Activated naive CD8-positive, alpha-beta T cell (primary cell): ENCODE results near the gene MICAL3.
"Not testable (repeated sequence)": the region's sequence is repeated elsewhere in the genome, so short reads cannot be mapped to it uniquely, and the experiment has no call there.

Source experiments
- H3K27ac Mint-ChIP-seq: one replicate; pipeline ENCODE4 v1.8.0; 2021; ENCODE audit warnings: mixed read lengths
- H3K27me3 Mint-ChIP-seq: one replicate; pipeline ENCODE4 v1.8.0; 2021; ENCODE audit warnings: mixed read lengths
- H3K36me3 Mint-ChIP-seq: one replicate; pipeline ENCODE4 v1.8.0; 2021; ENCODE audit warnings: mixed read lengths
- H3K4me1 Mint-ChIP-seq: one replicate; pipeline ENCODE4 v1.8.0; 2021; ENCODE audit warnings: low read depth, mixed read lengths
- H3K4me3 Mint-ChIP-seq: one replicate; pipeline ENCODE4 v1.8.0; 2021; ENCODE audit warnings: mild to moderate bottlenecking, mixed read lengths
- H3K9me3 Mint-ChIP-seq: one replicate; pipeline ENCODE4 v1.8.0; 2021; ENCODE audit warnings: low read depth, mixed read lengths

MICAL3 gene

GRCh38 chr22:18050065-18050464, 25.7 kb upstream of the MICAL3 start:
- Mint-ChIP-seq H3K9me3 (no peaks in the 10 kb centered on the region), H3K4me1 (no peaks in the 10 kb centered on the region), H3K27me3 (peaks cover 1% of the 10 kb centered on the region), H3K27ac (no peak overlapping the region), H3K36me3 (no peaks in the 10 kb centered on the region), H3K4me3 (no peak overlapping the region)

GRCh38 chr22:18048441-18048898, 24.1 kb upstream of the MICAL3 start:
- Mint-ChIP-seq H3K27me3 (peaks cover 1% of the 10 kb centered on the region), H3K27ac (no peak overlapping the region), H3K36me3 (no peaks in the 10 kb centered on the region), H3K4me3 (no peak overlapping the region), H3K9me3 (no peaks in the 10 kb centered on the region), H3K4me1 (no peaks in the 10 kb centered on the region)

GRCh38 chr22:18048041-18048440, 23.7 kb upstream of the MICAL3 start:
- no peaks in the 10 kb centered on the region for H3K36me3 Mint-ChIP-seq
- no peaks in the 10 kb centered on the region for H3K9me3 Mint-ChIP-seq
- H3K27ac Mint-ChIP-seq, result no peak overlapping the region
- H3K4me3 Mint-ChIP-seq, result no peak overlapping the region
- peaks cover 1% of the 10 kb centered on the region for H3K27me3 Mint-ChIP-seq
- H3K4me1 Mint-ChIP-seq, result no peaks in the 10 kb centered on the region

GRCh38 chr22:18045794-18046193, 21.4 kb upstream of the MICAL3 start:
- Mint-ChIP-seq H3K27me3 (peaks cover 1% of the 10 kb centered on the region), H3K36me3 (no peaks in the 10 kb centered on the region), H3K4me3 (no peak overlapping the region), H3K9me3 (no peaks in the 10 kb centered on the region), H3K4me1 (no peaks in the 10 kb centered on the region), H3K27ac (no peak overlapping the region)

- peaks cover 1% of the 10 kb centered on the region for H3K27me3 Mint-ChIP-seq
- no peak overlapping the region for H3K4me3 Mint-ChIP-seq
- no peaks in the 10 kb centered on the region for H3K36me3 Mint-ChIP-seq
- no peaks in the 10 kb centered on the region for H3K4me1 Mint-ChIP-seq
- H3K9me3 Mint-ChIP-seq, result no peaks in the 10 kb centered on the region
- H3K27ac Mint-ChIP-seq, result no peak overlapping the region
These were observed 20.3 kb upstream of the MICAL3 start for GRCh38 chr22:18044548-18045271.

- Mint-ChIP-seq H3K36me3 (no peaks in the 10 kb centered on the region), H3K4me1 (no peaks in the 10 kb centered on the region), H3K9me3 (no peaks in the 10 kb centered on the region), H3K27ac (no peak overlapping the region), H3K27me3 (peaks cover 3% of the 10 kb centered on the region), H3K4me3 (no peak overlapping the region)
These were observed 18.3 kb upstream of the MICAL3 start for GRCh38 chr22:18042685-18043084.

GRCh38 chr22:18040898-18041297, 16.5 kb upstream of the MICAL3 start:
- not testable (repeated sequence) for H3K9me3 Mint-ChIP-seq, H3K36me3 Mint-ChIP-seq, H3K27me3 Mint-ChIP-seq, H3K4me3 Mint-ChIP-seq, H3K4me1 Mint-ChIP-seq, H3K27ac Mint-ChIP-seq

- no peaks in the 10 kb centered on the region for H3K4me1 Mint-ChIP-seq
- H3K27me3 Mint-ChIP-seq, result peaks cover 2% of the 10 kb centered on the region
- no peaks in the 10 kb centered on the region for H3K36me3 Mint-ChIP-seq
- no peaks in the 10 kb centered on the region for H3K9me3 Mint-ChIP-seq
- no peak overlapping the region for H3K27ac Mint-ChIP-seq
- no peak overlapping the region for H3K4me3 Mint-ChIP-seq
These were observed 11.4 kb upstream of the MICAL3 start for GRCh38 chr22:18035751-18036150.

GRCh38 chr22:18034076-18034475, 9.7 kb upstream of the MICAL3 start:
- Mint-ChIP-seq H3K9me3 (no peaks in the 10 kb centered on the region), H3K27me3 (no peaks in the 10 kb centered on the region), H3K27ac (no peak overlapping the region)

GRCh38 chr22:18033204-18033998, 9.0 kb upstream of the MICAL3 start:
- Mint-ChIP-seq H3K27ac (no peak overlapping the region), H3K4me3 (no peak overlapping the region), H3K4me1 (no peaks in the 10 kb centered on the region), H3K27me3 (no peaks in the 10 kb centered on the region), H3K36me3 (no peaks in the 10 kb centered on the region), H3K9me3 (no peaks in the 10 kb centered on the region)

More at GRCh38 chr22:18034076-18034475, 9.7 kb upstream of the MICAL3 start:
- Mint-ChIP-seq H3K36me3 (no peaks in the 10 kb centered on the region), H3K4me1 (no peaks in the 10 kb centered on the region), H3K4me3 (no peak overlapping the region)

- H3K27ac Mint-ChIP-seq, result no peak overlapping the region
- no peaks in the 10 kb centered on the region for H3K9me3 Mint-ChIP-seq
- no peaks in the 10 kb centered on the region for H3K27me3 Mint-ChIP-seq
- H3K4me1 Mint-ChIP-seq, result no peaks in the 10 kb centered on the region
- H3K36me3 Mint-ChIP-seq, result no peaks in the 10 kb centered on the region
- H3K4me3 Mint-ChIP-seq, result no peak overlapping the region
These were observed 8.2 kb upstream of the MICAL3 start for GRCh38 chr22:18032455-18033101.

GRCh38 chr22:18031695-18032454, 7.5 kb upstream of the MICAL3 start:
- Mint-ChIP-seq H3K4me3 (no peak overlapping the region), H3K27ac (no peak overlapping the region), H3K9me3 (no peaks in the 10 kb centered on the region), H3K27me3 (no peaks in the 10 kb centered on the region), H3K36me3 (no peaks in the 10 kb centered on the region), H3K4me1 (no peaks in the 10 kb centered on the region)

- H3K27ac Mint-ChIP-seq, result no peak overlapping the region
- H3K4me1 Mint-ChIP-seq, result peaks cover 3% of the 10 kb centered on the region
- no peaks in the 10 kb centered on the region for H3K9me3 Mint-ChIP-seq
- H3K36me3 Mint-ChIP-seq, result no peaks in the 10 kb centered on the region
- H3K4me3 Mint-ChIP-seq, result no peak overlapping the region
- peaks cover 7% of the 10 kb centered on the region for H3K27me3 Mint-ChIP-seq
These were observed 5.4 kb upstream of the MICAL3 start for GRCh38 chr22:18029686-18030267.

- no peaks in the 10 kb centered on the region for H3K36me3 Mint-ChIP-seq
- H3K4me3 Mint-ChIP-seq, result no peak overlapping the region
- H3K27me3 Mint-ChIP-seq, result peaks cover 11% of the 10 kb centered on the region
- H3K4me1 Mint-ChIP-seq, result peaks cover 7% of the 10 kb centered on the region
- no peaks in the 10 kb centered on the region for H3K9me3 Mint-ChIP-seq
- H3K27ac Mint-ChIP-seq, result no peak overlapping the region
These were observed 4.6 kb upstream of the MICAL3 start for GRCh38 chr22:18028817-18029527.
